GM06990 (cell line): ENCODE results near the gene CBFA2T3.
A peak's percentile ranks its signal among the peaks of the same experiment; 100 is the strongest.

ENCODE experiments used
- DNase-seq: peaks from one replicate; pipeline ENCODE4 v3.0.0-alpha.2; 2011; ENCODE audit not compliant: insufficient read length; ENCODE audit errors: extremely low read depth
- H3K27me3 ChIP-seq: replicated peaks from 2 replicates; pipeline ENCODE4 v1.6.0; 2011; ENCODE audit warnings: low read length; ENCODE audit not compliant: control insufficient read depth, insufficient read depth
- H3K36me3 ChIP-seq: 2 replicates; pipeline ENCODE4 v1.5.1; 2011; ENCODE audit warnings: low read length; ENCODE audit not compliant: control insufficient read depth, insufficient read depth
- H3K4me3 ChIP-seq: replicated peaks from 2 replicates; pipeline ENCODE4 v1.5.1; 2011; ENCODE audit warnings: low read depth, mild to moderate bottlenecking, control low read depth, low read length
- TF ChIP-seq, protein P1 (sequence below): IDR thresholded peaks from 2 replicates; pipeline ENCODE4 v1.5.1; 2011; ENCODE audit warnings: low read length, control low read depth, mild to moderate bottlenecking, inconsistent platforms; ENCODE audit not compliant: insufficient read depth, poor library complexity, severe bottlenecking

CBFA2T3 gene

DNA sequence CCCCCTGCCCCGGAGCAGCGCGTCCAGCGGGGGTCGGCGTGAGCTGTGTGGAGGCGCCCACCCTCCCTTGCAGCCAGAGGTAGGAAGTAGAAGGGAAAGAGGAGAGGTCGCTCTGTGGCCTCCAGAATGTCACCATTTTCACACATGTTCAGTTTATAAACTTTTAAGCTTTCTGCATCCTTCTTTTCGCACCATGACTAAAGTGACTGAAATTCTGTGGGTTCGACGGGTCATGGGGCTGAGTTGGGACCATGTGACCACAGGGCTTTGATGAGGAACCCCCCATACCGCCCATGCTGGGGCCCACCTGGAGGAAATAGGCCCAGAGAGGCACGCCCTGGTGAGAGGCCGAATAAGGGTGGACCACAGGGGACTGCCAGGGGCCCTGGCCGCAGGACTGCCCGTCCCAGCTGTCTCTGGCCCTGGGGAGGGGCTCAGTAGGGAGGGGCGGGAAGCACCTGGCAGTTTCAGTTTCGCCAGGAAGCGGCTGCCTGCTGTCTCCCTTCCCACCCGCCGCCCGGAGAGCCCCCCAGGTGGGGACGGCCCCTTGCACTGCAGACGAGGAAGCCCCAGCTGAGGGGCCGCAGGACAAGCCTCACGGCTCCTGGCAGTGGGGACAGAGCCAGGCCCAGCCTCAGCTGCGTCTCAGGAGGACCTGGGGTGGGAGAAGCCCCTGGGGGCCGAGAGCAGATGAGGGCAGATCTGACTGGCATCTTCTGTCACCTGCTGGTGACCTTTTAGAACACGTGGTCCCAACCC, 9.0 kb downstream of the CBFA2T3 start:
- H3K27me3 ChIP-seq, result no peaks in the 10 kb centered on the region
- H3K4me3 ChIP-seq, result peak overlapping the region; percentile 42
- peaks cover 4% of the 10 kb centered on the region for H3K36me3 ChIP-seq
- TF ChIP-seq, protein P1, sequence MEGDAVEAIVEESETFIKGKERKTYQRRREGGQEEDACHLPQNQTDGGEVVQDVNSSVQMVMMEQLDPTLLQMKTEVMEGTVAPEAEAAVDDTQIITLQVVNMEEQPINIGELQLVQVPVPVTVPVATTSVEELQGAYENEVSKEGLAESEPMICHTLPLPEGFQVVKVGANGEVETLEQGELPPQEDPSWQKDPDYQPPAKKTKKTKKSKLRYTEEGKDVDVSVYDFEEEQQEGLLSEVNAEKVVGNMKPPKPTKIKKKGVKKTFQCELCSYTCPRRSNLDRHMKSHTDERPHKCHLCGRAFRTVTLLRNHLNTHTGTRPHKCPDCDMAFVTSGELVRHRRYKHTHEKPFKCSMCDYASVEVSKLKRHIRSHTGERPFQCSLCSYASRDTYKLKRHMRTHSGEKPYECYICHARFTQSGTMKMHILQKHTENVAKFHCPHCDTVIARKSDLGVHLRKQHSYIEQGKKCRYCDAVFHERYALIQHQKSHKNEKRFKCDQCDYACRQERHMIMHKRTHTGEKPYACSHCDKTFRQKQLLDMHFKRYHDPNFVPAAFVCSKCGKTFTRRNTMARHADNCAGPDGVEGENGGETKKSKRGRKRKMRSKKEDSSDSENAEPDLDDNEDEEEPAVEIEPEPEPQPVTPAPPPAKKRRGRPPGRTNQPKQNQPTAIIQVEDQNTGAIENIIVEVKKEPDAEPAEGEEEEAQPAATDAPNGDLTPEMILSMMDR, result no peak
- peak; percentile 94 for DNase-seq

- Histone ChIP-seq H3K4me3 (peak overlapping the region; percentile 2; the same call in 1 of the 2 replicates), H3K27me3 (no peaks in the 10 kb centered on the region), H3K36me3 (peaks cover 8% of the 10 kb centered on the region)
- DNase-seq, result no peak
- TF ChIP-seq, protein P1, result no peak
Observed at GRCh38 chr16:88966986-88967829, 9.8 kb downstream of the CBFA2T3 start.

GRCh38 chr16:88965826-88966480, 11.1 kb downstream of the CBFA2T3 start:
- DNase-seq, result no peak
- TF ChIP-seq, protein P1, result no peak
- Histone ChIP-seq H3K27me3 (no peaks in the 10 kb centered on the region), H3K4me3 (no peak overlapping the region), H3K36me3 (peaks cover 10% of the 10 kb centered on the region)

DNA sequence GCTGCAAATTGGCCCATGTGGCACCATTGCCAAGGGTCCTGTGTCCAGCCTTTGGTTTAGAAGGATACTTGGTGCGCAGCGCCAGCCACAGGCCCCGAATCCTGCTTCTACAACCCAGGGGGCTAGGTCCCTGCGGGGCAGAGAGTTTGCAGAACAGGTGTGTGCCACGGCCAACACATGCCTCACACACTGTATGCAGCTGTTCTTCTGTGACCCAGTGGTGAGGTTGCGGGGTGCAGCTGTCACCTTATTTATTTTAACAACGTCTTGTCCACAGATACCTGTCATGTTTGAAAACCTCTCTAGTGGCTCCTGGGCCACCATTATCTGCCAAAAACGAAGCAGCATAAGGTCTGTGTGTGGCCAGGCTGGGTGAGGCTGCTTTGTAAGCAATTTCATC, 11.6 kb downstream of the CBFA2T3 start:
- no peak overlapping the region for H3K4me3 ChIP-seq
- H3K36me3 ChIP-seq, result peaks cover 10% of the 10 kb centered on the region
- TF ChIP-seq, protein P1, result no peak
- no peaks in the 10 kb centered on the region for H3K27me3 ChIP-seq
- no peak for DNase-seq

DNA sequence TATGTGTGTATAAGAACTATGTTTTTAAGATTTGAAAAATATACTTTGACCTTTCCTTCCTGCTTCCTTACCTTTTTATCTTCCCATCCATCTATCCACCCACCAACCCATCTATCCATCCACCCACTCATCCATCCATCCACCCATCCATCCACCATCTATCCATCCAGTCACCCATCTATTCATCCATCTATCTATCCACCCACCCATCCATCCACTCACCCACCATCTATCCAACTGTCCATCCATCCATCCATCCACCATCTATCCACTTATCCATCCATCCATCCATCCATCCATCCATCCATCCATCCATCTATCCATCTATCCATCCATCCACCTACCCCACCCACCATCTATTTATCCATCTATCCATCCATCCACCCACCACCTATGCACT, 12.4 kb downstream of the CBFA2T3 start:
- H3K36me3 ChIP-seq, result peaks cover 7% of the 10 kb centered on the region
- H3K27me3 ChIP-seq, result no peaks in the 10 kb centered on the region
- DNase-seq, result no peak
- TF ChIP-seq, protein P1, result no peak
- no peak overlapping the region for H3K4me3 ChIP-seq
